GM12864 (cell line): ENCODE data around the gene AMD1.
"Not testable (repeated sequence)": the region's sequence is repeated elsewhere in the genome, so short reads cannot be mapped to it uniquely, and the experiment has no call there.

Experiments
- DNase-seq: peaks from one replicate; pipeline ENCODE4 v3.0.0-alpha.2; 2011; ENCODE audit warnings: low read depth
- H3K4me3 ChIP-seq: 2 replicates; pipeline ENCODE4 v1.5.1; 2011; ENCODE audit warnings: mild to moderate bottlenecking, low read depth, low read length, control low read depth
- CTCF ChIP-seq: IDR thresholded peaks from 2 replicates; pipeline ENCODE4 v1.5.1; 2011; ENCODE audit warnings: low read depth, mild to moderate bottlenecking, moderate library complexity, low read length, control low read depth, inconsistent platforms; ENCODE audit errors: missing control alignments

AMD1 gene

GRCh38 chr6:110900028-110900598, 25.5 kb downstream of the AMD1 start:
- TF ChIP-seq CTCF: no peak
- H3K4me3 ChIP-seq: no peak overlapping the region
- DNase-seq: no peak

- DNase-seq, H3K4me3 ChIP-seq: not testable (repeated sequence)
Measured at GRCh38 chr6:110901601-110902000, 27.0 kb downstream of the AMD1 start.

- no peak overlapping the region for H3K4me3 ChIP-seq
- TF ChIP-seq CTCF: no peak
- DNase-seq: no peak
Measured at GRCh38 chr6:110902091-110902490, 27.5 kb downstream of the AMD1 start.

GRCh38 chr6:110906273-110906672, 31.7 kb downstream of the AMD1 start:
- DNase-seq, H3K4me3 ChIP-seq: not testable (repeated sequence)

GRCh38 chr6:110930781-110931180, 56.2 kb downstream of the AMD1 start:
- no peak for DNase-seq
- no peak for TF ChIP-seq CTCF
- H3K4me3 ChIP-seq: no peak overlapping the region

- H3K4me3 ChIP-seq: no peak overlapping the region
- DNase-seq: no peak
- no peak for TF ChIP-seq CTCF
Measured at GRCh38 chr6:110933912-110934311, 59.3 kb downstream of the AMD1 start.

GRCh38 chr6:110934381-110934898, 59.9 kb downstream of the AMD1 start:
- no peak for TF ChIP-seq CTCF
- no peak for DNase-seq
- no peak overlapping the region for H3K4me3 ChIP-seq

- no peak for TF ChIP-seq CTCF
- no peak for DNase-seq
- no peak overlapping the region for H3K4me3 ChIP-seq
Measured at GRCh38 chr6:110935171-110935570, 60.6 kb downstream of the AMD1 start.
